GM21723 (cell line): ENCODE data around the gene RMND5B.

Experiments
- ATAC-seq: cut with Tn5 transposase; IDR thresholded peaks from one replicate; pipeline ENCODE4 v1.9.1; 2021; ENCODE audit warnings: mild to moderate bottlenecking, moderate library complexity; ENCODE audit not compliant: unreplicated experiment

RMND5B gene

DNA sequence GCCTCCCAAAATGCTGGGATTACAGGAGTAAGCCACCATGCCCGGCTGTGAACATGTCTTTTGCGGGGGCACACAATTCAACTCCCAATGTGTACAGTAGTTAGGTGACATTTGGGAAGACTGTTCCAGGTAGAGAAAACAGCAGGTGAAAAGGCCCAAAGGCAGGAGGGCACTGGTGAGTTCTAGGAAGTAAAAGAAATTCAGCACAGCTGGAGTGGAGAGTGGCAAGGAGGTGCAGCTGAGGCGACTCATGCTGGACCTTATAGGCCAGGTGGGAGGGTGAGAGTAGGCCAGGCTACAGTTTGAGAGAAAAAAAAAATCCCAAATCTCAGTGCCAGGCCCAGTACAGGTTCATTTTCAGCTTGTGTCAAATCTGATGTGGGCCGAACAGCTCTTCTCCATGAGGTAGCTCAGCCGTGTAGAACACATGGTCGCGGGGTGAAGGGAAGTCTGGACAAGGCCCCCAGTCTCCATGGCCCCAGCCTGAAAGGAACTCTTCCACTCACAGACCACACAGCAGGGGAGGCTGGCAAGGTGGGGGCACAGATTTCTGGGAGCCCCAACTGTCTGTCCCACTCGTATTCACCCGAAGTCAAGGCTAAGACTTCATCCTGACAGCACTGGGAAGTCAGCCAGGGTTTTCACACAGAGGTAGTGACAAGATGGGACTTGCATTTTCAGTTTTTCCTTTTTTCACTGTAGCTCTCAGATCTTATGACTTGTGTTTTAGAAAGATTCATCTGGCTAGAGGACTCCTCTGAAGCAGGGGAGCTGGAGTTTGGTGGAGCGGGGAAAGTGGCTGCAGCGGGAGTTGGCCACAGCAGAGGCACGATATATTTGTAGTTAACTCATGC lies 69.0 kb downstream of the RMND5B start:
- ATAC-seq: no peak
